H1 (cell line): ENCODE measurements around the gene TMPRSS2. TPM values are rescaled to one million over a fixed set of nuclear protein-coding genes. Genes with fewer than 3 reads are reported as not detected.

Experiments
- CTCF ChIA-PET: fragments of 300-600 bp; sonication (Branson Sonifier 250); formaldehyde crosslinking; loops from one replicate; lab custom pipeline; 2021; ENCODE audit not compliant: partially characterized antibody; lab: Charles Lee
- POLR2A ChIA-PET: fragments of 300-600 bp; sonication (Branson Sonifier 250); formaldehyde crosslinking; loops from one replicate; lab custom pipeline; 2021; ENCODE audit warnings: inconsistent platforms; ENCODE audit not compliant: partially characterized antibody; lab: Charles Lee
- DNase-seq, 2 experiments: peaks; one replicate each; pipeline versions ENCODE4 v3.0.0 to v3.0.0-alpha.2; 2010 to 2022; ENCODE audit warnings: low spot score in 2 of 2, low read depth in 1 of 2, mixed read lengths in 1 of 2
- FAIRE-seq: peaks from 2 replicates; lab custom pipeline; 2011; peaks lifted over from hg19 to GRCh38; lab: Jason Lieb, UNC
- H2AFZ ChIP-seq: 2 replicates; pipeline ENCODE4 v1.8.1; 2012; ENCODE audit warnings: low read length, inconsistent platforms
- H2AK5ac ChIP-seq: 2 replicates; pipeline ENCODE4 v1.6.1; 2013; ENCODE audit warnings: low read depth, low read length
- H2BK120ac ChIP-seq: replicated peaks from 2 replicates; pipeline ENCODE3; 2013; ENCODE audit warnings: low read depth, low read length, inconsistent platforms
- H2BK12ac ChIP-seq: 2 replicates; pipeline ENCODE4 v1.6.1; 2013; ENCODE audit warnings: low read depth, low read length
- H2BK15ac ChIP-seq: 2 replicates; pipeline ENCODE4 v1.6.1; 2013; ENCODE audit warnings: low read length
- H2BK20ac ChIP-seq: 2 replicates; pipeline ENCODE4 v1.6.1; 2013; ENCODE audit warnings: low read length
- H2BK5ac ChIP-seq: 2 replicates; pipeline ENCODE4 v1.6.1; 2013; ENCODE audit warnings: low read depth, low read length
- H3K14ac ChIP-seq: 2 replicates; pipeline ENCODE4 v1.6.1; 2013; ENCODE audit warnings: inconsistent platforms; ENCODE audit not compliant: insufficient read length
- H3K18ac ChIP-seq: 2 replicates; pipeline ENCODE4 v1.6.1; 2013; ENCODE audit warnings: low read length; ENCODE audit errors: extremely low read depth
- H3K23ac ChIP-seq: 2 replicates; pipeline ENCODE4 v1.6.1; 2013; ENCODE audit warnings: inconsistent platforms; ENCODE audit not compliant: insufficient read length
- H3K23me2 ChIP-seq: 2 replicates; pipeline ENCODE4 v1.6.1; 2013; ENCODE audit warnings: low read depth, low read length
- H3K27ac ChIP-seq: 2 replicates; pipeline ENCODE4 v1.6.1; 2011; ENCODE audit warnings: low read depth, low read length, inconsistent platforms
- H3K27me3 ChIP-seq, 4 experiments: replicated peaks in 1 of 4; 1 replicate in 1 of 4; 2 replicates in 3 of 4; pipeline versions ENCODE4 v1.6.1 to v1.8.1; 2011 to 2013; ENCODE audit warnings: low read length in 3 of 4, mild to moderate bottlenecking in 3 of 4, inconsistent platforms in 2 of 4, mixed read lengths in 2 of 4, moderate library complexity in 1 of 4; ENCODE audit not compliant: control insufficient read depth in 3 of 4, insufficient read depth in 3 of 4; ENCODE audit errors: extremely low read depth in 1 of 4
- H3K36me3 ChIP-seq, 4 experiments: 2 replicates each; pipeline versions ENCODE4 v1.6.1 to v1.8.1; 2011 to 2013; ENCODE audit warnings: mild to moderate bottlenecking in 4 of 4, low read length in 3 of 4, moderate library complexity in 2 of 4, control low read depth in 1 of 4, inconsistent platforms in 1 of 4; ENCODE audit not compliant: insufficient read depth in 4 of 4, control insufficient read depth in 2 of 4
- H3K4ac ChIP-seq: replicated peaks from 2 replicates; pipeline ENCODE3; 2013; ENCODE audit warnings: low read length, low read depth, mixed read lengths, inconsistent platforms; ENCODE audit not compliant: insufficient read length
- H3K4me1 ChIP-seq, 4 experiments: replicated peaks in 1 of 4; 1 replicate in 1 of 4; 2 replicates in 3 of 4; pipeline versions ENCODE4 v1.6.1 to v1.8.1; 2011 to 2013; ENCODE audit warnings: low read length in 3 of 4, inconsistent platforms in 2 of 4, mixed read lengths in 1 of 4; ENCODE audit not compliant: insufficient read depth in 4 of 4, control insufficient read depth in 3 of 4
- H3K4me2 ChIP-seq, 2 experiments: 2 replicates each; pipeline versions ENCODE4 v1.6.1 to v1.8.1; 2011 to 2013; ENCODE audit warnings: low read depth in 2 of 2, low read length in 2 of 2, control low read depth in 1 of 2, inconsistent platforms in 1 of 2, mild to moderate bottlenecking in 1 of 2; ENCODE audit not compliant: insufficient read depth in 1 of 2
- H3K4me3 ChIP-seq, 4 experiments: fragments of 200-600, 300-600 bp in 1 of 4; sonication (generic), shearing (Covaris generic), sonication (Bioruptor Twin) in 1 of 4; 2 replicates each; pipeline versions ENCODE4 v1.5.1 to v1.8.1; 2011 to 2016; ENCODE audit warnings: low read length in 4 of 4, low read depth in 3 of 4, control low read depth in 2 of 4, inconsistent platforms in 2 of 4, mild to moderate bottlenecking in 2 of 4, mixed read lengths in 1 of 4, moderate library complexity in 1 of 4; ENCODE audit not compliant: insufficient read depth in 2 of 4; ENCODE audit errors: extremely low read depth in 1 of 4
- H3K56ac ChIP-seq: replicated peaks from 2 replicates; pipeline ENCODE3; 2013; ENCODE audit warnings: low read depth, mild to moderate bottlenecking, mixed read lengths, low read length, inconsistent platforms; ENCODE audit not compliant: insufficient read length
- H3K79me1 ChIP-seq: 2 replicates; pipeline ENCODE4 v1.6.1; 2013; ENCODE audit warnings: low read depth, low read length, control low read depth
- H3K79me2 ChIP-seq, 2 experiments: 2 replicates each; pipeline versions ENCODE4 v1.6.1 to v1.8.1; 2012 to 2013; ENCODE audit warnings: low read length in 2 of 2, mild to moderate bottlenecking in 2 of 2, inconsistent platforms in 1 of 2; ENCODE audit not compliant: insufficient read depth in 2 of 2, control insufficient read depth in 1 of 2
- H3K9ac ChIP-seq, 4 experiments: replicated peaks in 1 of 4; 1 replicate in 1 of 4; 2 replicates in 3 of 4; pipeline versions ENCODE4 v1.6.1 to v1.8.1; 2011 to 2013; ENCODE audit warnings: low read depth in 3 of 4, low read length in 3 of 4, control low read depth in 2 of 4, mild to moderate bottlenecking in 2 of 4, moderate library complexity in 2 of 4, inconsistent platforms in 1 of 4; ENCODE audit errors: extremely low read depth in 1 of 4
- H3K9me3 ChIP-seq, 2 experiments: 2 replicates each; pipeline versions ENCODE4 v1.6.1 to v1.8.1; 2012 to 2013; ENCODE audit warnings: mild to moderate bottlenecking in 2 of 2, moderate library complexity in 2 of 2, control low read depth in 1 of 2, inconsistent platforms in 1 of 2, low read depth in 1 of 2, low read length in 1 of 2, mixed read lengths in 1 of 2; ENCODE audit not compliant: insufficient read depth in 2 of 2
- H4K20me1 ChIP-seq, 2 experiments: replicated peaks in 1 of 2; 2 replicates each; pipeline versions ENCODE3 to v1.8.1; 2011 to 2013; ENCODE audit warnings: inconsistent platforms in 2 of 2, low read length in 2 of 2, mild to moderate bottlenecking in 1 of 2; ENCODE audit not compliant: insufficient read depth in 2 of 2, control insufficient read depth in 1 of 2
- H4K5ac ChIP-seq: 2 replicates; pipeline ENCODE4 v1.6.1; 2013; ENCODE audit warnings: low read length, low read depth, mixed read lengths, inconsistent platforms; ENCODE audit not compliant: insufficient read length
- H4K8ac ChIP-seq: 2 replicates; pipeline ENCODE4 v1.8.0; 2013; ENCODE audit warnings: mild to moderate bottlenecking, moderate library complexity, low read length, inconsistent platforms; ENCODE audit not compliant: insufficient read depth; ENCODE audit errors: extremely low read depth
- H4K91ac ChIP-seq: replicated peaks from 2 replicates; pipeline ENCODE3; 2013; ENCODE audit warnings: low read length, mixed read lengths, inconsistent platforms; ENCODE audit not compliant: insufficient read length
- BACH1 ChIP-seq: IDR thresholded peaks from 2 replicates; pipeline ENCODE4 v1.6.1; 2012; ENCODE audit warnings: low read length, improper control_type of control experiment
- BCL11A ChIP-seq, 2 experiments: IDR thresholded peaks; one replicate each; pipeline ENCODE4 v1.6.1; 2011; ENCODE audit warnings: low read depth in 2 of 2, low read length in 2 of 2, mild to moderate bottlenecking in 2 of 2
- BRCA1 ChIP-seq: IDR thresholded peaks from 2 replicates; pipeline ENCODE4 v1.6.1; 2012; ENCODE audit warnings: low read depth, low read length, improper control_type of control experiment
- CTBP2 ChIP-seq: IDR thresholded peaks from 2 replicates; pipeline ENCODE4 v1.7.0; 2011; ENCODE audit warnings: borderline replicate concordance, mild to moderate bottlenecking, moderate library complexity, mixed read lengths, low read length; ENCODE audit not compliant: insufficient read depth, insufficient read length
- GABPA ChIP-seq: IDR thresholded peaks from 2 replicates; pipeline ENCODE4 v1.6.1; 2011; ENCODE audit warnings: mild to moderate bottlenecking, low read length, moderate library complexity, borderline replicate concordance; ENCODE audit not compliant: insufficient read depth
- JUN ChIP-seq: IDR thresholded peaks from 2 replicates; pipeline ENCODE4 v1.6.1; 2011; ENCODE audit warnings: low read depth, mild to moderate bottlenecking, improper control_type of control experiment, low read length
- MAFK ChIP-seq: IDR thresholded peaks from 2 replicates; pipeline ENCODE4 v1.6.1; 2012; ENCODE audit warnings: low read depth, mild to moderate bottlenecking, improper control_type of control experiment, low read length
- MAX ChIP-seq: IDR thresholded peaks from 2 replicates; pipeline ENCODE4 v1.6.1; 2012; ENCODE audit warnings: inconsistent platforms
- PHF8 ChIP-seq: fragments of 200-600 bp; sonication (generic); conservative IDR thresholded peaks from 2 replicates; pipeline ENCODE4 v1.7.1; 2012; ENCODE audit warnings: low read depth, mild to moderate bottlenecking, inconsistent platforms, low read length, moderate library complexity
- RNF2 ChIP-seq: fragments of 200-900, 300-1000 bp; sonication (generic); IDR thresholded peaks from 2 replicates; pipeline ENCODE4 v1.7.1; 2016; ENCODE audit warnings: borderline replicate concordance, low read depth, mild to moderate bottlenecking, antibody characterized with exemption, low read length; ENCODE audit not compliant: poor library complexity, severe bottlenecking; ENCODE audit errors: missing control alignments
- YY1 ChIP-seq: IDR thresholded peaks from 2 replicates; pipeline ENCODE4 v1.6.1; 2011; ENCODE audit warnings: low read depth, mild to moderate bottlenecking, low read length
- WGBS, 2 experiments: shearing (Covaris generic) in 1 of 2; methylation state at CpG; one replicate each; pipeline versions ENCODE4 v1.1.6 to v1.1.7; 2013 to 2015; ENCODE audit warnings: low lambda C conversion rate in 2 of 2, mixed read lengths in 2 of 2, inconsistent platforms in 1 of 2, low coverage in 1 of 2, missing lambda C conversion rate in 1 of 2; ENCODE audit not compliant: insufficient replicate concordance in 2 of 2, insufficient coverage in 1 of 2, insufficient read length in 1 of 2; ENCODE audit errors: extremely low coverage in 1 of 2, missing lambda C conversion rate in 1 of 2; 5-methylcytosine and 5-hydroxymethylcytosine counted together
- polyA plus RNA-seq, 7 experiments: library from polyadenylated mRNA; depleted of rRNA in 3 of 7; stranded (reverse) in 5 of 7; unstranded in 2 of 7; fragments of >200 nt in 5 of 7; fragments of 200-250 nt in 2 of 7; gene quantifications; 1 replicate in 5 of 7; 2 replicates in 1 of 7; 4 replicates in 1 of 7; pipeline versions ENCODE4 v1.2.1 to v1.2.3, GENCODE V29; 2011 to 2013; ENCODE audit warnings: missing spikeins in 2 of 7, mixed read lengths in 2 of 7
- total RNA-seq: library from RNA; stranded (reverse); fragmentation: NEBNext Ultra II Directional; extraction: Animal tissue kit (Norgen Biotek cat#: 25700); gene quantifications from 2 replicates; pipeline ENCODE4 v1.2.1, GENCODE V29; 2021

Gene TMPRSS2
- total and polyA plus RNA-seq, 2 of the 8 experiments (the other 6 are each of a cell fraction or from before 2014, with no cell fraction given), result 9.2 to 11.0 TPM

DNA sequence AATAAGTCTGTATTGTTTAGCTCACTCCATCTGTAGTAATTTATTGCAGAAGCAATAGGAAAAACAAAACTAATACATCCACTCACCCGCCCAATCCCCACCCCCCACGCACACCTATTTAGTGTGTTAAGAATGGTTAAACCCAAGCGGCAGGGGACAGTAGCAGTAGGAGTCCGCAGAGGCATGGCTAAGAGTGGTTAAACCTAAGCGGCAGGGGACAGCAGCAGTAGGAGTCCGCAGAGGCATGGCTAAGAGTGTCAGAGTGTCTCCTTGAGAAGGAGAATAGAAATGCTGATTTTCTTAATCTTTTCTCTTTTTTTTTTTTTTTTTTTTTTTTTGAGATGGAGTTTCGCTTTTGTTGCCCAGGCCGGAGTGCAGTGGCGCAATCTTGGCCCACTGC lies 34.8 kb upstream of the TMPRSS2 start:
- WGBS, 2 experiments, result 69% methylated on average over 6 of the region's 9 CpGs; no CpG with 5 or more reads in 1 of the 2 experiments
- Histone ChIP-seq H3K4me3 (no peak overlapping the region), H3K4me2 (no peak overlapping the region), H3K9me3 (no peaks in the 10 kb centered on the region), H2BK15ac (no peak overlapping the region), H3K56ac (no peak overlapping the region), H4K91ac (no peak overlapping the region), H3K27me3 (no peaks in the 10 kb centered on the region), H2BK120ac (no peak overlapping the region), H2AK5ac (no peak overlapping the region), H3K4ac (no peak overlapping the region), H3K18ac (no peak overlapping the region), H2BK20ac (no peak overlapping the region), H3K14ac (no peak overlapping the region), H2AFZ (peak overlapping the region; percentile 31; the same call in 1 of the 2 replicates), H3K4me1 (peaks cover 0 to 3% (median 2%) of the 10 kb centered on the region in 4 experiments; a peak in 1 of 7 replicates), H4K8ac (no peak overlapping the region), H2BK12ac (no peak overlapping the region), H2BK5ac (no peak overlapping the region), H3K79me1 (no peaks in the 10 kb centered on the region), H3K36me3 (no peaks in the 10 kb centered on the region), H4K20me1 (no peaks in the 10 kb centered on the region), H3K23me2 (no peaks in the 10 kb centered on the region), H3K79me2 (no peaks in the 10 kb centered on the region), H3K27ac (no peak overlapping the region), H4K5ac (no peak overlapping the region), H3K9ac (no peak overlapping the region), H3K23ac (no peak overlapping the region)
- DNase-seq (no peak), FAIRE-seq (no peak)
- POLR2A ChIA-PET, result no interaction called here
- TF ChIP-seq BRCA1 (no peak), MAX (no peak), GABPA (no peak), PHF8 (no peak), BACH1 (no peak), MAFK (no peak), RNF2 (no peak), BCL11A (IDR thresholded peaks at IDR 0.05; ENCODE audit: low read depth in 2 of 2, low read length in 2 of 2) (no peak), CTBP2 (no peak), YY1 (no peak), JUN (no peak)
- CTCF ChIA-PET, result no interaction called here
